Thoracic aorta (tissue), 2 donors: Measurements from ENCODE around the gene C12orf57. TPM values are rescaled to one million over a fixed set of nuclear protein-coding genes. Genes with fewer than 3 reads are reported as not detected.

Source experiments
- ATAC-seq: fragments of 150-250 bp; one replicate; pipeline ENCODE4 v1.8.0; 2017; ENCODE audit warnings: low read depth; ENCODE audit not compliant: insufficient number of reproducible peaks, low FRiP score
- DNase-seq: peaks from one replicate; pipeline ENCODE4 v3.0.0-alpha.2; 2020; ENCODE audit warnings: low spot score
- H3K27ac ChIP-seq, 2 donors: fragments of 200-600 bp; sonication (generic); 1 replicate in 1 of 2; 2 replicates in 1 of 2; pipeline ENCODE4 v1.5.1; 2016; ENCODE audit warnings: mild to moderate bottlenecking in 2 of 2, moderate library complexity in 2 of 2
- H3K27me3 ChIP-seq: fragments of 200-600 bp; sonication (generic); replicated peaks from 2 replicates; pipeline ENCODE4 v1.6.0; 2016; ENCODE audit warnings: mild to moderate bottlenecking; ENCODE audit not compliant: insufficient read depth
- H3K36me3 ChIP-seq: fragments of 200-600 bp; sonication (generic); one replicate; pipeline ENCODE4 v1.5.1; 2016
- H3K4me1 ChIP-seq, 2 donors: fragments of 200-600 bp; sonication (generic); 1 replicate in 1 of 2; 2 replicates in 1 of 2; pipeline versions ENCODE4 v1.5.1 to v1.6.0; 2016; ENCODE audit warnings: low read depth in 2 of 2, mild to moderate bottlenecking in 1 of 2; ENCODE audit not compliant: control insufficient read depth in 1 of 2
- H3K4me3 ChIP-seq: fragments of 200-600 bp; sonication (generic); 2 replicates; pipeline ENCODE4 v1.5.1; 2016; ENCODE audit warnings: mild to moderate bottlenecking
- H3K9me3 ChIP-seq: fragments of 200-600 bp; sonication (generic); 2 replicates; pipeline ENCODE4 v1.5.1; 2016
- CTCF ChIP-seq: fragments of 200-600 bp; sonication (generic); IDR thresholded peaks from one replicate; pipeline ENCODE4 v1.5.1; 2019; ENCODE audit warnings: antibody characterized with exemption
- total RNA-seq, 2 donors: library from RNA; depleted of rRNA; stranded (reverse); fragments of >200 nt; gene quantifications; one replicate each; pipeline versions ENCODE4 v1.1.0 to v1.2.3, GENCODE V29; 2016

Gene C12orf57
- total RNA-seq, 2 donors from 2014 or later = 370 to 416 TPM

DNA sequence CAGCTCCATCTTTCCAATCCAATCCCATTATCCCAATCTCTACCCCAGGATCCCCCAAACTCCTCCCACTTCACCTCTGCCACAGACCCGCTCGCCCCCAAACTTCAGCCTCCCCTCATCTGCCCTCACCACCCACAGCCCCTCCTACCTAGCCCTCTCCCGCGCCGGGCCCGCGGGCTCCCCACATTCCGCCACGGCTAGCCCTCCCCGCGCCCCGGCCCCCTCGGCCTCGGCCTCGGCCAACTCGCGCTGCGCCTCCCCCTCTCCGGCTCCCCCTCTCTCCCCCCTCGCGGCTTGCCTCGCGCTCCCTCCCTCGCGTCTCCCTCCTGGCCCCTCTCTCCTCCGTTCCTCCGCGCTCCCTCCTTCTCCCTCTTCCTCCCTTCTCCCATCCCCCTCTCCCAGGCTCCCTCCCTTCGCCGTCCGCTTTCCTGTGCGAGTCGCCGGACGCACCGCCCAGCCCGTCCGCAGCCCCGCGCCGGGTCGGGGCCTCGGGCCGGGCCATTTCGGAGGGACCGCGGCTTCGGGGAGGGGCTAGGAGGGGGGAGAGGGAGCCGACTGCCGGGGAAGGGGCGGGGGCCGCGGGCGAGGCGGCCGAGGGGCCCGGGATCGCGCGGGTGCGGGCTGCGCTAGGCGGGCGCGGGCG lies 16.3 kb upstream of the C12orf57 start, which contains the start of gene ATN1:
ATN1 (plus strand) TSS at position 581 of the 643 bp plus-strand sequence. CDS start 6,043 bp downstream, outside the sequence.
- ATAC-seq (peak; percentile 52), DNase-seq (no peak)
- Histone ChIP-seq H3K4me1 (peaks cover 29 to 63% of the 10 kb centered on the region in 2 donors), H3K9me3 (no peaks in the 10 kb centered on the region), H3K27me3 (no peaks in the 10 kb centered on the region), H3K36me3 (no peaks in the 10 kb centered on the region), H3K27ac (peak within 1 kb of the TSS; percentile 96 to 97), H3K4me3 (peak within 1 kb of the TSS; percentile 95)
- TF ChIP-seq CTCF = no peak

GRCh38 chr12:6928022-6928702 lies 15.7 kb upstream of the C12orf57 start:
- no peaks in the 10 kb centered on the region for H3K27me3 ChIP-seq
- H3K36me3 ChIP-seq = no peaks in the 10 kb centered on the region
- TF ChIP-seq CTCF = no peak
- DNase-seq = no peak
- H3K27ac ChIP-seq = peak overlapping the region; percentile 95 to 96
- peak overlapping the region; percentile 95 for H3K4me3 ChIP-seq
- ATAC-seq = no peak
- H3K9me3 ChIP-seq = no peaks in the 10 kb centered on the region
- H3K4me1 ChIP-seq = peaks cover 29 to 69% of the 10 kb centered on the region in 2 donors

- ATAC-seq (no peak), DNase-seq (no peak)
- Histone ChIP-seq H3K4me1 (peaks cover 29 to 72% of the 10 kb centered on the region in 2 donors), H3K27me3 (no peaks in the 10 kb centered on the region), H3K27ac (peak overlapping the region; percentile 90 to 95), H3K36me3 (peaks cover 5% of the 10 kb centered on the region), H3K4me3 (peak overlapping the region; percentile 95), H3K9me3 (no peaks in the 10 kb centered on the region)
- TF ChIP-seq CTCF = no peak
Measured at GRCh38 chr12:6928703-6929407, 15.0 kb upstream of the C12orf57 start.

DNA sequence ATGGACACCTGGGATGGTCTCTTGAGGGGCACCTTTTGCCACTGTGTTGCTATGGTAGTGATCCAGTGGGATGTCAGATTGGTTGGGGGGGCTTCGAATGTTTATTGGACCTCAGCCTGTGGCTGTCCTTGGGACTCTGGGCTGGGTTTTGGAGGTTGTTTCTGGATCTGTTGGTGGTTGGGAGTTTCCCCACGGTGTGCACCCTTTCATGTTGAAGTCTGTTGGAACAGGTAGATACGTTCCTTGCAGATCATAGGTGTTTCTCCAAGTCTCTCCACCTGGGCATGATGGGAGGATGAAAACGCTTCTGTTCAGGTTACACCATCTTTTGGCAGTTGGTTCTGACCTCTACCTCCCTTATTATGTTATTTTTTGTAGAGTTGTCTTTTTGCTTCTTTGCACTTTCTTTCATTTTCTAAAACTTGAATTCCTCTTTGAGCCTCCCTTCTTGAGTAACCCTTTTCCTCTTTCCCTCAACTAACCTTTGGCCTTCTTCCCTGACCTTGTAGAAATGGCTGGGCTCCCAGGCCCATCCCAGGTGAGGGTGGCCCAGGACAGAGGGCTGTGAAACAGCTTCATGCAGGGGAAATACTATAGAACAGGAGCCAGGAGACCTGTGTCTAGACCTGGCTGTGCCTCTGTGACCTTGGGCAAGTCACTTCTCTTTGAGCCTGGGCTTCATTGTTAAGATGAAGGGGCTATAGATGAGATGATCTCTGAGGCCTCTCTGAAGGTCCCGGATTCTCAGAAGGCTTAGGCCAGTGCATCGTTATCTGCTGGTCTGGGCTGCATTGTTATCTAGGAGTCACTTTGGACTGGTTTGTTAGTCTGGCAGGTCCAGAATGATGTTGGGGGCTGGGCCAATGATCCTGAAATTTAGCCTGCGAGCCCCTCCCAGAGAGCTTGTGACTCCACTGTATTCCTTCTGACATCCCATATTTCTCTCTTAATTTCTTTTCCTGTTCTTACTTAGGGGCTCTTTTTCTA lies 14.1 kb upstream of the C12orf57 start:
- no peak for TF ChIP-seq CTCF
- no peaks in the 10 kb centered on the region for H3K27me3 ChIP-seq
- peak overlapping the region; percentile 90 to 95 for H3K27ac ChIP-seq
- no peaks in the 10 kb centered on the region for H3K9me3 ChIP-seq
- peaks cover 25 to 71% of the 10 kb centered on the region in 2 donors for H3K4me1 ChIP-seq
- no peak for DNase-seq
- H3K36me3 ChIP-seq = peaks cover 10% of the 10 kb centered on the region
- ATAC-seq = no peak
- peak overlapping the region; percentile 95 for H3K4me3 ChIP-seq
